Hepatocyte (in vitro differentiated cells): ENCODE data around the gene B3GAT3.
"Not testable (repeated sequence)": the region's sequence is repeated elsewhere in the genome, so short reads cannot be mapped to it uniquely, and the experiment has no call there.

ENCODE experiments used
- CTCF ChIP-seq: fragments of 200-600 bp; sonication (generic); IDR thresholded peaks from 2 replicates; pipeline ENCODE4 v1.5.1; 2016; ENCODE audit warnings: antibody characterized with exemption, mild to moderate bottlenecking; ENCODE audit not compliant: poor library complexity
- EZH2 ChIP-seq: fragments of 200-600 bp; sonication (generic); IDR thresholded peaks from 2 replicates; pipeline ENCODE4 v1.6.1; 2016; ENCODE audit warnings: antibody characterized with exemption, mild to moderate bottlenecking, borderline replicate concordance
- EZH2phosphoT487 ChIP-seq: fragments of 200-600 bp; sonication (generic); IDR thresholded peaks from one replicate; pipeline ENCODE4 v1.6.1; 2018; ENCODE audit warnings: antibody characterized with exemption, mild to moderate bottlenecking, low read depth, moderate library complexity; ENCODE audit not compliant: unreplicated experiment, severe bottlenecking

DNA sequence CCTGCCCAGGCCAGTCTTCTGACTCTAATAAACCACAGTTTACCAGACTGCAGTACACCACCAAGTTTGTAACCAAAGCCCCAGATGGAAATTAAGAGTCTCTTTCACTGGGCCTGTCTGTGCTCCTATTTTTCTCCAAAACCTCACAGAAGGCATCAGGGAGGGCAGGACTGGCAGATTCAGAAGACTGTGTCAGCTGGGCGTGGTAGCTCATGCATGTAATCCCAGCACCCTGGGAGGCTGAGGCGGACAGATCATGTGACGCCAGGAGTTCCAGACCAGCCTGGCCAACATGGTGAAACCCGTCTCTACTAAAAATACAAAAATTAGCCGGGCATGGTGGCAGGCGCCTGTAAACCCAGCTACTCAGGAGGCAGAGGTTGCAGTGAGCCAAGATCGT lies 36.4 kb downstream of the B3GAT3 start:
- not testable (repeated sequence) for TF ChIP-seq CTCF, EZH2, EZH2phosphoT487
